NT2/D1 (cell line): ENCODE data around the gene KIAA0513.

Experiments used
- DNase-seq: peaks from one replicate; pipeline ENCODE4 v3.0.0-alpha.2; 2011; ENCODE audit warnings: low read depth, low spot score
- H3K27me3 ChIP-seq: 2 replicates; pipeline ENCODE4 v1.6.0; 2011; ENCODE audit warnings: mild to moderate bottlenecking; ENCODE audit not compliant: insufficient read length, insufficient read depth
- H3K36me3 ChIP-seq: 2 replicates; pipeline ENCODE4 v1.6.1; 2011; ENCODE audit warnings: mild to moderate bottlenecking, low read length, mixed read lengths; ENCODE audit not compliant: insufficient read depth, insufficient read length
- H3K4me1 ChIP-seq: 2 replicates; pipeline ENCODE4 v1.5.1; 2011; ENCODE audit not compliant: insufficient read depth, insufficient read length
- H3K4me3 ChIP-seq: 2 replicates; pipeline ENCODE4 v1.5.1; 2011; ENCODE audit warnings: low read depth; ENCODE audit not compliant: insufficient read length
- H3K9ac ChIP-seq: 2 replicates; pipeline ENCODE4 v1.6.0; 2011; ENCODE audit warnings: low read depth; ENCODE audit not compliant: insufficient read length
- H3K9me3 ChIP-seq: 2 replicates; pipeline ENCODE4 v1.5.1; 2011; ENCODE audit warnings: mild to moderate bottlenecking, low read length; ENCODE audit not compliant: insufficient read depth
- SUZ12 ChIP-seq: IDR thresholded peaks from 2 replicates; pipeline ENCODE4 v1.6.1; 2011; ENCODE audit not compliant: insufficient read length, insufficient read depth; ENCODE audit errors: extremely low read depth
- YY1 ChIP-seq: IDR thresholded peaks from 2 replicates; pipeline ENCODE4 v1.6.1; 2011; ENCODE audit not compliant: insufficient read length, insufficient read depth
- ZNF274 ChIP-seq: IDR thresholded peaks from 2 replicates; pipeline ENCODE4 v1.6.1; 2011; ENCODE audit warnings: mild to moderate bottlenecking, low read depth, low read length

KIAA0513 gene

GRCh38 chr16:85077039-85077438 lies 49.4 kb downstream of the KIAA0513 start:
- no peak overlapping the region for H3K9ac ChIP-seq
- H3K36me3 ChIP-seq: peaks cover 45% of the 10 kb centered on the region
- TF ChIP-seq ZNF274: no peak
- TF ChIP-seq SUZ12: no peak
- TF ChIP-seq YY1: no peak
- H3K4me1 ChIP-seq: peaks cover 29% of the 10 kb centered on the region
- H3K4me3 ChIP-seq: no peak overlapping the region
- H3K9me3 ChIP-seq: no peaks in the 10 kb centered on the region
- H3K27me3 ChIP-seq: no peaks in the 10 kb centered on the region
- no peak for DNase-seq

- Histone ChIP-seq H3K4me3 (no peak overlapping the region), H3K9me3 (no peaks in the 10 kb centered on the region), H3K27me3 (no peaks in the 10 kb centered on the region), H3K9ac (peak overlapping the region; percentile 39), H3K4me1 (peaks cover 31% of the 10 kb centered on the region), H3K36me3 (peaks cover 43% of the 10 kb centered on the region)
- no peak for DNase-seq
- TF ChIP-seq YY1: no peak
- no peak for TF ChIP-seq ZNF274
- no peak for TF ChIP-seq SUZ12
These were observed 50.1 kb downstream of the KIAA0513 start for GRCh38 chr16:85077576-85078125.

DNA sequence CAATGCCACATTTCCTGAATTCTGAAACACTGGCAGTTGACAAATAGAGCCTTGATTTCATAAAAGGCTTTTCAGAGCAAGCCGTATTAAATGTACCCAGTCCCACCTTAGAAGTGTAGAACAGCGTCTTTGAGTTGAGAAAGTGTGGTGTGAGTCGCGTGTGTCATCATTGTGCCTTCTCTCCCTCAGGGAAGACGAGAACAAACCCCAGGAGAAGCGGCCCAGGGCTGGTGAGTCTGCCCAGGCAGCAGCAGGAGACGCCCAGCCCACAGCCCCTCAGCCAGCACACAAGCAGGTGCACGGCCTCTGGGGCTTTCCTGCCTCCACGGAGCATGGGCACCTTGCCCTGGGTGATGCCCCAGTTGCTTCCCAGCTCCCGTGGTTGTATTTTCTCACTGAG lies 50.6 kb downstream of the KIAA0513 start:
- no peak for TF ChIP-seq SUZ12
- TF ChIP-seq ZNF274: no peak
- TF ChIP-seq YY1: no peak
- H3K9ac ChIP-seq: peak overlapping the region; percentile 39
- H3K4me3 ChIP-seq: no peak overlapping the region
- H3K36me3 ChIP-seq: peaks cover 37% of the 10 kb centered on the region
- H3K9me3 ChIP-seq: no peaks in the 10 kb centered on the region
- DNase-seq: no peak
- peaks cover 34% of the 10 kb centered on the region for H3K4me1 ChIP-seq
- no peaks in the 10 kb centered on the region for H3K27me3 ChIP-seq

- no peaks in the 10 kb centered on the region for H3K9me3 ChIP-seq
- no peak overlapping the region for H3K4me3 ChIP-seq
- H3K27me3 ChIP-seq: no peaks in the 10 kb centered on the region
- TF ChIP-seq YY1: no peak
- no peak for TF ChIP-seq ZNF274
- TF ChIP-seq SUZ12: no peak
- H3K36me3 ChIP-seq: peaks cover 34% of the 10 kb centered on the region
- H3K9ac ChIP-seq: no peak overlapping the region
- DNase-seq: no peak
- H3K4me1 ChIP-seq: peaks cover 38% of the 10 kb centered on the region
These were observed 51.4 kb downstream of the KIAA0513 start for GRCh38 chr16:85078952-85079351.

- Histone ChIP-seq H3K9me3 (no peaks in the 10 kb centered on the region), H3K4me1 (peaks cover 41% of the 10 kb centered on the region), H3K27me3 (no peaks in the 10 kb centered on the region), H3K36me3 (peaks cover 34% of the 10 kb centered on the region), H3K4me3 (no peak overlapping the region), H3K9ac (no peak overlapping the region)
- no peak for DNase-seq
- TF ChIP-seq ZNF274 (no peak), SUZ12 (no peak), YY1 (no peak)
These were observed 52.4 kb downstream of the KIAA0513 start for GRCh38 chr16:85079785-85080570.

GRCh38 chr16:85081038-85081437 lies 53.4 kb downstream of the KIAA0513 start:
- H3K9me3 ChIP-seq: no peaks in the 10 kb centered on the region
- peaks cover 43% of the 10 kb centered on the region for H3K4me1 ChIP-seq
- H3K36me3 ChIP-seq: peaks cover 29% of the 10 kb centered on the region
- H3K27me3 ChIP-seq: no peaks in the 10 kb centered on the region
- H3K4me3 ChIP-seq: peak overlapping the region; percentile 2
- peak overlapping the region; percentile 85 for H3K9ac ChIP-seq
- no peak for DNase-seq
- TF ChIP-seq ZNF274: no peak

- Histone ChIP-seq H3K36me3 (peaks cover 21% of the 10 kb centered on the region), H3K27me3 (no peaks in the 10 kb centered on the region), H3K9ac (peak overlapping the region; percentile 85), H3K9me3 (no peaks in the 10 kb centered on the region), H3K4me1 (peaks cover 46% of the 10 kb centered on the region), H3K4me3 (peak overlapping the region; percentile 5)
- DNase-seq: no peak
- no peak for TF ChIP-seq YY1
- TF ChIP-seq ZNF274: no peak
- no peak for TF ChIP-seq SUZ12
These were observed 54.2 kb downstream of the KIAA0513 start for GRCh38 chr16:85081765-85082164.
